ENCODE data around the gene NCLN.

Gene NCLN, protein sequence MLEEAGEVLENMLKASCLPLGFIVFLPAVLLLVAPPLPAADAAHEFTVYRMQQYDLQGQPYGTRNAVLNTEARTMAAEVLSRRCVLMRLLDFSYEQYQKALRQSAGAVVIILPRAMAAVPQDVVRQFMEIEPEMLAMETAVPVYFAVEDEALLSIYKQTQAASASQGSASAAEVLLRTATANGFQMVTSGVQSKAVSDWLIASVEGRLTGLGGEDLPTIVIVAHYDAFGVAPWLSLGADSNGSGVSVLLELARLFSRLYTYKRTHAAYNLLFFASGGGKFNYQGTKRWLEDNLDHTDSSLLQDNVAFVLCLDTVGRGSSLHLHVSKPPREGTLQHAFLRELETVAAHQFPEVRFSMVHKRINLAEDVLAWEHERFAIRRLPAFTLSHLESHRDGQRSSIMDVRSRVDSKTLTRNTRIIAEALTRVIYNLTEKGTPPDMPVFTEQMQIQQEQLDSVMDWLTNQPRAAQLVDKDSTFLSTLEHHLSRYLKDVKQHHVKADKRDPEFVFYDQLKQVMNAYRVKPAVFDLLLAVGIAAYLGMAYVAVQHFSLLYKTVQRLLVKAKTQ

DNA sequence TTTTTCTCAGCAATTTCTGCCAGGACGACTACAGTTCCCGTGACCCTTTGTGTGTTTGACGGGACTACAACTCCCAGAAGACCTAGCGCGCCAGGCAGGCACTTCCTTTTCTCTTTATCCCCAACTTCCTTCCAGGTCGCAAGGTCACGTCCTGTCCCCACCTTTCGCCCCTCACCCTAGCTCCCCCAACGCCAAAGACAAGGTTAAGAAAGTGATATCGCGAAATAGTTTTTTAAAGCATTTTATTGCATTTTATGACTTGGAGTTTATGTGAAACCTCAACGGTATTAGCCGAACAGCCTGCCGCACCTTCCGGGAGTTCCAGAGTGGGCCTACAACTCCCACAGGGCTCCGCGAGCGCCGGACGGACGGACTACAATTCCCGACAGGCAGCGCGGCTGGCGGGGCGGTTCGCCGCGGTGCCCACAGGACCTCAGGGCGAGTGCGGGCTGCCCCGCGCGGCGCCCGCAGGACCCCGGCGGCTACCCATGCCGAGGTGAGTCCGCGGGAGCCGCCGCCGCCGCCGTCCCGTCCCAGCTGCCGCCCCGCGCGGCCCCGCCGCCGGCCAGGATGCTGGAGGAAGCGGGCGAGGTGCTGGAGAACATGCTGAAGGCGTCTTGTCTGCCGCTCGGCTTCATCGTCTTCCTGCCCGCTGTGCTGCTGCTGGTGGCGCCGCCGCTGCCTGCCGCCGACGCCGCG lies at the start of gene NCLN:
Gene NCLN (plus strand): TSS at position 470 of the 699 bp plus-strand sequence. CDS start 101 bp downstream, at position 571.
- H3K27ac ChIP-seq = peak within 1 kb of the TSS; percentile 87
- TF ChIP-seq ZFX (IDR thresholded peaks at IDR 0.05) = no peak
- TF ChIP-seq, protein P1, sequence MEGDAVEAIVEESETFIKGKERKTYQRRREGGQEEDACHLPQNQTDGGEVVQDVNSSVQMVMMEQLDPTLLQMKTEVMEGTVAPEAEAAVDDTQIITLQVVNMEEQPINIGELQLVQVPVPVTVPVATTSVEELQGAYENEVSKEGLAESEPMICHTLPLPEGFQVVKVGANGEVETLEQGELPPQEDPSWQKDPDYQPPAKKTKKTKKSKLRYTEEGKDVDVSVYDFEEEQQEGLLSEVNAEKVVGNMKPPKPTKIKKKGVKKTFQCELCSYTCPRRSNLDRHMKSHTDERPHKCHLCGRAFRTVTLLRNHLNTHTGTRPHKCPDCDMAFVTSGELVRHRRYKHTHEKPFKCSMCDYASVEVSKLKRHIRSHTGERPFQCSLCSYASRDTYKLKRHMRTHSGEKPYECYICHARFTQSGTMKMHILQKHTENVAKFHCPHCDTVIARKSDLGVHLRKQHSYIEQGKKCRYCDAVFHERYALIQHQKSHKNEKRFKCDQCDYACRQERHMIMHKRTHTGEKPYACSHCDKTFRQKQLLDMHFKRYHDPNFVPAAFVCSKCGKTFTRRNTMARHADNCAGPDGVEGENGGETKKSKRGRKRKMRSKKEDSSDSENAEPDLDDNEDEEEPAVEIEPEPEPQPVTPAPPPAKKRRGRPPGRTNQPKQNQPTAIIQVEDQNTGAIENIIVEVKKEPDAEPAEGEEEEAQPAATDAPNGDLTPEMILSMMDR (conservative IDR thresholded peaks at IDR 0.05) = no peak

DNA sequence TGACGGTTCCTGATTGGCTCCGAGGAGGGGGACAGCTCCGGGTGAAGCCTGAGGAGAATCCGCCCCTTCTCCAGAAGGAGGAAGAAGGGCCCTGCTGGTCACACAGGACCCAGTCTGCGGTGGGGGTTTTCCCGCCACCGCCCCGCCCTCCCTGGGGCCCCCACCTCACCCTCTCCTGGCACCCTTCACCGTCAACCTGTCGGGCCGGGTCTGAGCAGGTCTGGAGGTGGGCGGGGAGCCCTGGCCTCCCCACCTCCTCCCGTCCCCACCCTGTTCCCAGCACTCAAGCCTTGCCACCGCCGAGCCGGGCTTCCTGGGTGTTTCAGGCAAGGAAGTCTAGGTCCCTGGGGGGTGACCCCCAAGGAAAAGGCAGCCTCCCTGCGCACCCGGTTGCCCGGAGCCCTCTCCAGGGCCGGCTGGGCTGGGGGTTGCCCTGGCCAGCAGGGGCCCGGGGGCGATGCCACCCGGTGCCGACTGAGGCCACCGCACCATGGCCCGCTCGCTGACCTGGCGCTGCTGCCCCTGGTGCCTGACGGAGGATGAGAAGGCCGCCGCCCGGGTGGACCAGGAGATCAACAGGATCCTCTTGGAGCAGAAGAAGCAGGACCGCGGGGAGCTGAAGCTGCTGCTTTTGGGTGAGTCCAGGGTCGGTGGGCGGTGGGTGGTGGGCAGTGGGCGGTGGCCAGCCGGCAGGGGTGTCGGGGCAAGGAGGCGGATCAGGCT lies 49.6 kb upstream of the NCLN start, which contains the start of gene GNA15:
Gene GNA15 (plus strand): TSS at position 73 of the 723 bp plus-strand sequence. CDS start 418 bp downstream, at position 491.
- no peak within 1 kb of the TSS for H3K27ac ChIP-seq
- TF ChIP-seq, protein P1 (conservative IDR thresholded peaks at IDR 0.05) = no peak
- no peak for TF ChIP-seq ZFX (IDR thresholded peaks at IDR 0.05)

DNA sequence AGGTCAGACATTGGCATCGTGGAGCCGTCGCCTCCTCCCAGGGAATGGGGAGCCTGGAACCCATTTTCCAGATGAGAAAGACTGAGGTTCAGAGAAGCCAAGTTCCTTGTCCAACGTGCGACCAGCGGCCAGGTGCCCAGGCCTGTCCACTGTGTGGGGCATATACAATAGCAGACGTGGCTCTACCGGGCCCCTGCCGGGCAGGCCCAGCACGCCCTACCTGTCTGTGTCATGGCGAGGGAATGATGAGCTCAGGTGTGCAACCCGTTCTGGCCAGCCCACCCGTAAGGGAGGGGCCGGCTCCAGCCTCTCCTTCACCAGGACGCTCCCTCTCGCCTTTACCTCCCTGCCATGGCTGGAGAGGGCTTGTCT lies 49.1 kb upstream of the NCLN start:
- H3K27ac ChIP-seq = no peak overlapping the region
- no peak for TF ChIP-seq ZFX (IDR thresholded peaks at IDR 0.05)

DNA sequence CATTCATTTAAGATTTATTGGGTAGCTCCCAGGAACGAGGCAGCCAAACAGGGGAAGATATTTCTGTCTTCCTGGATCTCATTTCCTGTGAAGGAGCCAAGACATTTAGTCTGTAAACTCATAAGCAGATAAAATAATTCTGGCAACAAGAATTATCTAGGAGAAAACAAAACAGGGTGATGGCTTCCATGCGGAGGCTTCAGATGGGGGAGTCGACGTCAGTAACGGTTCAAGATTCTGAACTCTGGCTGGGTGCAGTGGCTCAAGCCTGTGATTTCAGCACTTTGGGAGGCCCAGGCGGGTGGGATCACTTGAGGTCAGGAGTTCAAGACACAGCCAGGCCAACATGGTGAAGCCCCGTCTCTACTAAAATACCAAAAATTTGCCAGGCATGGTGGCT lies 48.6 kb upstream of the NCLN start:
- H3K27ac ChIP-seq = no peak overlapping the region

DNA sequence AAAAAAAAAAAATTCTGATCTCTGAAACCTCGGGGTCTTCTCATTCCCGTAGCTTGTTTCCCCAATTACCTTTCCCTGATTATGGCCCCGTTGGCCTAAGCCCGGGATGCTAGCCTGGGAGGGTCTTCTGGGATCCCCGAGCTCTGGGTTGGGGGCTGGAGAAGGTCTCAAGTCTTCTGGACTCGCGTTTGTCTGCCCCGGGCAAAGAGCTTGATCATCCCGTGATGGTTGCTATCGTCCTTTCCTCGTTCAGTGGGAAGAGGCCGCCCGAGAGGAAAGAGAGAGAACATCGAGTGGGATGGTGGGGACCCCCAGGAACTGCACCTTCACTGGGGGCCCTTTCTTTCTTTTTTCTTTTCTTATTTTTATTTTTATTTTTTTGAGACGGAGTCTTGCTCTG lies 47.5 kb upstream of the NCLN start:
- TF ChIP-seq, protein P1 (conservative IDR thresholded peaks at IDR 0.05) = no peak
- TF ChIP-seq ZFX (IDR thresholded peaks at IDR 0.05) = no peak
- H3K27ac ChIP-seq = no peak overlapping the region

More for the DNA sequence above, 48.6 kb upstream of the NCLN start:
- TF ChIP-seq ZFX (IDR thresholded peaks at IDR 0.05) = no peak
- TF ChIP-seq, protein P1 (conservative IDR thresholded peaks at IDR 0.05) = no peak

DNA sequence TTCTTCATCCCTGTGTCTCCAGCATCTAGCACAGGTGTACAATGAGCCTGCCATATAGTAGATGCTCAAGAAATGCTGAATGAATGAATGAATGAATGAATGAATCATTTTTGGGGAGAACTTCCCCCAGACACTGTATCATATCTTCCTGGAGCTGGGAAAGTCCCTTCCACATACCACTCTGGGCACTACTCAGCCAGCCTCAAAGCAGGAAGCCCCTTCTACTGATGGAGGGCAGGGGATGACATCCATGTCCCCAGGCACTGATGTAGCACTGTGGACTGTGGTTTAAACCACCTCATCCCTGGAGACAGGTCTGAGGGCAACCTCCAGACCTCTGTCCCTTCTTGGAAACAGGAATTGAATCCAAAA lies 45.1 kb upstream of the NCLN start:
- no peak overlapping the region for H3K27ac ChIP-seq
- no peak for TF ChIP-seq ZFX (IDR thresholded peaks at IDR 0.05)
- TF ChIP-seq, protein P1 (conservative IDR thresholded peaks at IDR 0.05) = no peak

DNA sequence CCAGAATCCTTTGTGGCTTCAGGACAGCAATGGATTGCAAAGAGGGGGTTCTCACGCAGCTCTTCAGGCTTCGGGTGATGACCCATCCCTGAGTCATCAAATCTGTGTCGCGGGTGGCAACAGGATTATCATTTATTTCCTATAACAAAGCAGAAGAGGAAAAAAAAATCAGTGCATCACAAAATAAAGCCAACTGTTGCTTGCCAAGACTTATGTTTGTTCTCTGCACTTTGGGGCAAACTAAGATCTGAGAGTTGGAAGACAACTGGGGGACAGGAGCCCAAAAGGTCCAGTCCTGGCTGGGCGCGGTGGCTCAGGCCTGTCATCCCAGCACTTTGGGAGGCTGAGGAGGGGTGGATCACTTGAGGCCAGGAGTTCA lies 43.4 kb upstream of the NCLN start:
- no peak overlapping the region for H3K27ac ChIP-seq
- TF ChIP-seq, protein P1 (conservative IDR thresholded peaks at IDR 0.05) = no peak
- TF ChIP-seq ZFX (IDR thresholded peaks at IDR 0.05) = no peak

Measured in C4-2B (cell line).